Mucosa of stomach (tissue), 1 donor: Measurements from ENCODE around the gene SSPN.

Experiments
- H3K27me3 ChIP-seq: one replicate; pipeline ENCODE4 v1.7.0; 2013; ENCODE audit warnings: mild to moderate bottlenecking, low read length; ENCODE audit not compliant: control insufficient read depth, insufficient read depth
- H3K36me3 ChIP-seq: one replicate; pipeline ENCODE4 v1.7.0; 2013; ENCODE audit warnings: low read length; ENCODE audit not compliant: control insufficient read depth, insufficient read depth
- H3K4me1 ChIP-seq: one replicate; pipeline ENCODE4 v1.7.0; 2013; ENCODE audit warnings: mild to moderate bottlenecking, low read length; ENCODE audit not compliant: control insufficient read depth, insufficient read depth
- H3K4me3 ChIP-seq: one replicate; pipeline ENCODE4 v1.7.0; 2013; ENCODE audit warnings: low read length
- H3K9ac ChIP-seq: one replicate; pipeline ENCODE4 v1.7.0; 2013; ENCODE audit warnings: mild to moderate bottlenecking, low read length, moderate library complexity
- H3K9me3 ChIP-seq: one replicate; pipeline ENCODE4 v1.7.0; 2013; ENCODE audit warnings: mild to moderate bottlenecking, low read length, moderate library complexity; ENCODE audit not compliant: control insufficient read depth
- donor health status: Pancreatic carcinoma.

The SSPN gene

DNA sequence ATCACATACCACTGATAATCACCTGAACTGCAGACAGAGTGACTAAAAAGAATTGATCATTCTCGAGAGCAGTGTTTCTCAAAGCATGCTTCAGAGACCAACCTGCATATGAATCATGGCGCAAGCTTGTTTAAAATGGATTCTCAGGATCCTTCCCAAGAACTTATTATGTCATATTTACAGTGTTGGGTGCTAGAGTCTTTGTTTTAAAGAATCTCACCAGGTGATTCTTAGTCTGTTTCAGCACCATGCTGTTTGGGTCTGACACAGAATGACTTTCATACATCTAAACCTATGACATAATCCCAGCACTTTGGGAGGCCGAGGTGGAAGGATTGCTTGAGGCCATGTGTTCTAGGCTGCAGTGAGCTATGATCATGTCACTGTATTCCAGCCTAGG is 31.3 kb upstream of the SSPN start:
- Histone ChIP-seq H3K4me1 (no peaks in the 10 kb centered on the region), H3K9me3 (no peaks in the 10 kb centered on the region), H3K36me3 (no peaks in the 10 kb centered on the region), H3K27me3 (no peaks in the 10 kb centered on the region), H3K4me3 (no peak overlapping the region), H3K9ac (no peak overlapping the region)

- Histone ChIP-seq H3K9ac (no peak overlapping the region), H3K4me1 (no peaks in the 10 kb centered on the region), H3K36me3 (no peaks in the 10 kb centered on the region), H3K27me3 (no peaks in the 10 kb centered on the region), H3K4me3 (no peak overlapping the region), H3K9me3 (no peaks in the 10 kb centered on the region)
These were observed 23.4 kb upstream of the SSPN start for GRCh38 chr12:26172013-26172412.

GRCh38 chr12:26172539-26172938 is 22.8 kb upstream of the SSPN start:
- Histone ChIP-seq H3K27me3 (no peaks in the 10 kb centered on the region), H3K36me3 (no peaks in the 10 kb centered on the region), H3K9me3 (no peaks in the 10 kb centered on the region), H3K4me1 (no peaks in the 10 kb centered on the region), H3K4me3 (no peak overlapping the region), H3K9ac (no peak overlapping the region)

GRCh38 chr12:26172946-26173552 is 22.3 kb upstream of the SSPN start:
- Histone ChIP-seq H3K9ac (no peak overlapping the region), H3K4me1 (no peaks in the 10 kb centered on the region), H3K9me3 (no peaks in the 10 kb centered on the region), H3K4me3 (no peak overlapping the region), H3K27me3 (no peaks in the 10 kb centered on the region), H3K36me3 (no peaks in the 10 kb centered on the region)

DNA sequence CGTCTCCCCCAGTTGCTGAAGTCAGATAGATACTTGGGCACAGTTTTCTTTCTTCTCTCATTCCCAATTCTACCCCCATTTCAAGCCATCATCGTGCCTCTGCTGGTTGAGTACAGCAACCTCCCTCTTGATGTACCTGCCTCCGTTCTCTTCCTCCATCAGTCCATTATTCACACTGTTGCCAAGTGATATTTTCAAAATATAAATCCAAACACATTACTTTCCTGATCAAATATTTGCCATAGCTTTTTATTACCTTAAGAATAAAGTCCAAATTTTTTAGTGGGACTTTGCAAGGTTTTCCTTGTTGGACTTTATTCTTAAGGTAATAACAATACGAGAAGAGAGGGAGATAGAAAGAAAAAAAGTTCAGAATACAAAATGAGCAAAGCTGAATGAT is 18.6 kb upstream of the SSPN start:
- Histone ChIP-seq H3K36me3 (no peaks in the 10 kb centered on the region), H3K27me3 (no peaks in the 10 kb centered on the region), H3K4me1 (no peaks in the 10 kb centered on the region), H3K4me3 (no peak overlapping the region), H3K9ac (no peak overlapping the region), H3K9me3 (no peaks in the 10 kb centered on the region)

GRCh38 chr12:26177283-26177682 is 18.1 kb upstream of the SSPN start:
- Histone ChIP-seq H3K4me1 (no peaks in the 10 kb centered on the region), H3K27me3 (no peaks in the 10 kb centered on the region), H3K36me3 (no peaks in the 10 kb centered on the region), H3K9me3 (no peaks in the 10 kb centered on the region), H3K4me3 (no peak overlapping the region), H3K9ac (no peak overlapping the region)

GRCh38 chr12:26179826-26180225 is 15.5 kb upstream of the SSPN start:
- no peaks in the 10 kb centered on the region for H3K36me3 ChIP-seq
- H3K9me3 ChIP-seq = no peaks in the 10 kb centered on the region
- no peak overlapping the region for H3K4me3 ChIP-seq
- H3K4me1 ChIP-seq = no peaks in the 10 kb centered on the region
- no peaks in the 10 kb centered on the region for H3K27me3 ChIP-seq
- no peak overlapping the region for H3K9ac ChIP-seq

DNA sequence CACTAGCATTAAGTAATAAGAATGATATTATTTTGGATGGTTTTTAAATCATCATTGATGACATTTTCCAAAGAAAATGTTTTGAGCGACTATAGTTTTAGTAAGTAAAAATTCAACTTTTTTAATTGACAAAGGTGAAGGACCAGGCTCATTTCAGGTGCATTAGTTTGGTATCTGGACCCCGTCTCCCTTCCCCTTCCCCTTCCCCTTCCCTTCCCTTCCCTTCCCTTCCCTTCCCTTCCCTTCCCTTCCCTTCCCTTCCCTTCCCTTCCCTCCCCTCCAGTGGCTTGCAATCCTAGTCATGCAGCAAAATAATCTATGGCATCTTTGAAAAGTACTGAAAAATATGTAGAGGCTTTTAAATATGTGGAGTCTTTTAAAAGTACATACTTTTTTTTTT is 13.0 kb upstream of the SSPN start:
- H3K4me3 ChIP-seq = no peak overlapping the region
- H3K9ac ChIP-seq = no peak overlapping the region
- H3K9me3 ChIP-seq = no peaks in the 10 kb centered on the region
- peaks cover 3% of the 10 kb centered on the region for H3K4me1 ChIP-seq
- no peaks in the 10 kb centered on the region for H3K27me3 ChIP-seq
- H3K36me3 ChIP-seq = no peaks in the 10 kb centered on the region

DNA sequence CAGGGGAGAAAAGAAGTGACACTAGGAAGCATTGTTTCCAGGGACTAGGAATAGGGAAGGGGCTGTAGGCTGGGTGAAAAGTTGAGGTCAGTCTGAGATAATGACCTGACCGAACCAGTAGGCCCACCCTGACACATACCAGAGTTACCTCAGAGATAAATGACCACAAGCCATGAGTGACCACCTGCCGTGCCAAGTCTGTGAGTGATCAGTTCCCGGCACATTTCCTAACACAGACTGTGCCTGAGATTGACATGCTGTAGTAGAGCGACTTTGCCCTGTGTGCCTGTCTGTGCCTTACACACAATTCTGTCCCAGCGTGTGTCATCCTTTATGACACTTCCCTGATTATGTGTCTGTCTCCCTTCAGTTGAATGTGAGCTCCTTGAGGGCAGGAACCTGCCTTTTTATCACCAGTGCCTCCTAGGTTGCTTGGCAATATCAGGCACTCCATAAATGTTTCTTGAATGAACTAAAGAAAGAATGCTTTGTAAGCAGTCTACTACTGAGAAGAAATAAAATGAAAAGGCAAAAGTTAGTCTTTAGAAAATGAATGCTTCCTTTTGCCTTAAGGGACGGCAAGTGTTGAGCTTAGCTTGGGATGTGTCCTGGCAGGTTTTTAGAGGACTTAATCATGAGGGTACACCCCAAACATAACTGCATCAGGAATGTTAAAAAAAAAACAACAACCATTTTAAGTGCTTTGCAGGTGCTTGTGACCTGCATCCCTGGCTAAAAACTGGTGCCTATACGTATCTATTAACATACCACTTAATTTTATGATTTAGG is 9.6 kb upstream of the SSPN start:
- Histone ChIP-seq H3K4me1 (peaks cover 3% of the 10 kb centered on the region), H3K9me3 (no peaks in the 10 kb centered on the region), H3K36me3 (no peaks in the 10 kb centered on the region), H3K27me3 (no peaks in the 10 kb centered on the region), H3K4me3 (no peak overlapping the region), H3K9ac (no peak overlapping the region)

- peaks cover 3% of the 10 kb centered on the region for H3K4me1 ChIP-seq
- no peak overlapping the region for H3K4me3 ChIP-seq
- no peaks in the 10 kb centered on the region for H3K27me3 ChIP-seq
- H3K36me3 ChIP-seq = no peaks in the 10 kb centered on the region
- H3K9ac ChIP-seq = no peak overlapping the region
- no peaks in the 10 kb centered on the region for H3K9me3 ChIP-seq
These were observed 8.2 kb upstream of the SSPN start for GRCh38 chr12:26187014-26187798.

- no peak overlapping the region for H3K4me3 ChIP-seq
- no peak overlapping the region for H3K9ac ChIP-seq
- H3K27me3 ChIP-seq = no peaks in the 10 kb centered on the region
- no peaks in the 10 kb centered on the region for H3K9me3 ChIP-seq
- no peaks in the 10 kb centered on the region for H3K36me3 ChIP-seq
- H3K4me1 ChIP-seq = peaks cover 3% of the 10 kb centered on the region
These were observed 7.2 kb upstream of the SSPN start for GRCh38 chr12:26188127-26188526.

- H3K36me3 ChIP-seq = no peaks in the 10 kb centered on the region
- no peak overlapping the region for H3K4me3 ChIP-seq
- H3K4me1 ChIP-seq = peaks cover 3% of the 10 kb centered on the region
- no peaks in the 10 kb centered on the region for H3K9me3 ChIP-seq
- no peak overlapping the region for H3K9ac ChIP-seq
- H3K27me3 ChIP-seq = no peaks in the 10 kb centered on the region
These were observed 6.7 kb upstream of the SSPN start for GRCh38 chr12:26188641-26189040.
